HS-27A (cell line): ENCODE data around the gene LRRC73.
"Not testable (repeated sequence)": the region's sequence is repeated elsewhere in the genome, so short reads cannot be mapped to it uniquely, and the experiment has no call there.

Experiments
- DNase-seq: peaks from one replicate; pipeline ENCODE4 v3.0.0-alpha.2; 2012; ENCODE audit warnings: low read depth, missing footprints

Gene LRRC73, protein sequence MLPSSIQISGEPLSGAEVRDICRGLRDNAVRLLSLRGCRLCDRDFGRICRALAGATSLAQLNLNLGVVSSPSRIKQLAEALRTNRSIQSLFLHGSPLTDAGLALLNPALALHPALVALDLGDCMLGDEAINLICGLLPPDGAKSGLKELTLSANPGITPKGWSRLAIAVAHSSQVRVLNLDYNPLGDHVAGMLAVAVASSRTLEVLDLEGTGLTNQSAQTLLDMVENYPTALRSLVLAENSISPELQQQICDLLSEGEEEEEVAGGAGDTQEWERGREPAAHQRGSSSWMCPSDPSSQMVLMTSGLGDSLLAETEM

DNA sequence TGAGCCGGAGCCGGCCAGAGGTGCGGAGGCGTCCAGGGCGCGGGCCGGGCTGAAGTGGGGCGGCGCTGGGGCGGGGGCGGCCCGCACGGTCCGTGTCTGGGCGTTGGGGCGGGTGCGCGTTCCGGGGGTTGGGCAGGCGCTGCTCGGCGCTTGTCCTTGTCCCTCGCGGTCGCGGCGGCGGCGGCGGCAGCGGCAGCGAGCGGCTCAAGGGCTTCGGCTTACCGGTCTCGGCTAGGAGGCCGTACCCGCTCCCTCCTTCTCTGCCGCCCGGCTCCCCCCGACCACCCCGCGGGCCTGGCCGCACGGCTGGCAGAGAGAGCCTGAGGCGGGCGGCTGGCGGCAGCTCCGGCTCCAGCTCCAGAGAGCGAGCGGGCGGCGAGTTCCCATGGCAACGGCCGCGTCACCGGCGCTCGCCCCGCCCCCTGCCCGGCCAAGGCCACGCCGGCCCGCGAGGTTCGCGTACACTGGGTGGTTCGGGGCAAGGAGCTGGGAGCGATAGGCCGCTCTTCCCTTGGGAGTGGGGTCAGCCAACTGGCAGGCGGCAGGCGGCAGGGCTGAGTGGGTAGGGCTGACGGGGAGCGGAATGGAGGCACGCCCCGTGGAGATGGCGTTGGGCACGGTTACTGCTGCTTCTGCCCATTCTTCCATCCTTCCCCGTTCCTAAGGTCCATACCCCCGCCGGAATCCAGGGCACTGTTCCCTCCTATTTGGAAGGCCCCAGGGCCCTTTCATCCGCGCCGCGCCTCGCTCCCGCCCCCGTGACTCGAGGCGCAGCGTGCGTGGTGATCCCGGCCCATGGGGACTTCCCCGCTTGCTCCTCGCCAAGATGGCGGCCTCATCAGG is at the start of gene LRRC73:
TSS of gene LRRC73 (minus strand) at position 363 of the 843 bp plus-strand sequence. CDS start 561 bp downstream, outside the sequence.
- no peak for DNase-seq

DNA sequence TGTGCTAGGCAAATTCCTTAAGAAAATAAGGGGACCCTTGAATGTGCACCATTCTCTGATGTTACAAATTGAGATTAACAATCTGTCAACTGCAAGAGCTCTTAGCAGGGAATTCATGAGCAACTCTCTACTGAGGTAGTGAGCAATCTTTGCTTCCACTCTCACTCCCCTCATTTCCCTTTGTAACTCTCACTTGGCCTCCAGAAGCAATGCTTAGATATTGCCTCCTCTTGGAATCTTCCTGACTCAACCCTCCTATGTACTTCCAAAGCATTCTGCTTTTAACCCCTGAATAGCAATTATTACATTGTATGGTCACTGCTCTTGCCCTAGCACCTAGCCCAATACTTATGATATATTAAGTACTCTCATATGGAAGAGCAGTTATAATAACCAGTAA is 49.2 kb upstream of the LRRC73 start:
- DNase-seq, result no peak

DNA sequence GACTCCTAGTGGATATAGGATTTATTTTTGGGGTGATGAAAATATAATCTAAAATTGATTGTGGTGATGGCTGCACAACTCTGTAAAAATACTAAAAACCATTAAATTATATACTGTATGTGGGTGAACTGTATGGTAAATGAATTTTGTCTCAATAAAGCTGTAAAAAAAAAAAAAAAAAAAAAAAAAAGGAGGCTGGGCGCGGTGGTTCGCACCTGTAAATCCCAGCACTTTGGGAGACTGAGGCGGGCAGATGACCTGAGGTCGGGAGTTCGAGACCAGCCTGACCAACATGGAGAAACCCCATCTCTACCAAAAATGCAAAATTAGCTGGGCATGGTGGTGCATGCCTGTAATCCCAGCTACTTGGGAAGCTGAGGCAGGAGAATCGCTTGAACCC is 47.5 kb upstream of the LRRC73 start:
- DNase-seq, result not testable (repeated sequence)

DNA sequence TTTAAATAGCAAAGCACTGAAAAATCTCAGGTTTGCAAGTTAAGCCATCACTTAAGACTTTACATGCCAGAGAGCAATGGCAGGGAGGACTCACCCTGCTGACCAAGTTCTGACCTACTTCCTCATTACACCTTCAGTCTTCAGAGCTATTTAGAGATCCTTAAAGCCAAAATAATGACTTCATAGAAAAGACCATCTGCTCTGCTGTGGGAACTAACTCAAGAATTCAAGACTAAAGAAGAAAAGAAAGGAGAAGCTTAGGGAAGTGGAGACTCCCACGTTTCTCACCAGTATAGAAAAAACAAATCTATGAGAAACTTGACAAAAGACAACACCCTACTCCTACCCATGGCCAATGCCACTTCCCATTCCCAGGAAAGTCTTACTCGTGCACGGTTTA is 37.1 kb upstream of the LRRC73 start:
- no peak for DNase-seq

DNA sequence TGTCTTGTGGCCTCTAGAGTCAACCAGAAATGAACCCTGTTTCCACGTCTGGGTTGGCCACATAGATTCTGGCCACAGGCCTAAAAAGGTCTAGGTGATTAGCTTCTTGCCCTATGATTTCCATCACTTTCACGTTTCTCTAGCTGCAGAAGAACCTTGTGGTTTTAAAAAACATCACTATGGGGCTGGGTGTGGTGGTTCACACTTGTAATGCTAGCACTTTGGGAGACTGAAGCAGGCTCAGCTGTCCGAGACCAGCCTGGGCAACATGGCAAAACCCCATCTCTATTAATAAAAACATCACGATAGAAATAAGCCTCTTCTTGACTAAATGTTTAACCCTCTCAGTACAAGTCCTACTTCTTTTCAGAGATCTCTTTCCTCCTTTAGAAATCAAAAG is 34.3 kb upstream of the LRRC73 start:
- DNase-seq, result no peak

DNA sequence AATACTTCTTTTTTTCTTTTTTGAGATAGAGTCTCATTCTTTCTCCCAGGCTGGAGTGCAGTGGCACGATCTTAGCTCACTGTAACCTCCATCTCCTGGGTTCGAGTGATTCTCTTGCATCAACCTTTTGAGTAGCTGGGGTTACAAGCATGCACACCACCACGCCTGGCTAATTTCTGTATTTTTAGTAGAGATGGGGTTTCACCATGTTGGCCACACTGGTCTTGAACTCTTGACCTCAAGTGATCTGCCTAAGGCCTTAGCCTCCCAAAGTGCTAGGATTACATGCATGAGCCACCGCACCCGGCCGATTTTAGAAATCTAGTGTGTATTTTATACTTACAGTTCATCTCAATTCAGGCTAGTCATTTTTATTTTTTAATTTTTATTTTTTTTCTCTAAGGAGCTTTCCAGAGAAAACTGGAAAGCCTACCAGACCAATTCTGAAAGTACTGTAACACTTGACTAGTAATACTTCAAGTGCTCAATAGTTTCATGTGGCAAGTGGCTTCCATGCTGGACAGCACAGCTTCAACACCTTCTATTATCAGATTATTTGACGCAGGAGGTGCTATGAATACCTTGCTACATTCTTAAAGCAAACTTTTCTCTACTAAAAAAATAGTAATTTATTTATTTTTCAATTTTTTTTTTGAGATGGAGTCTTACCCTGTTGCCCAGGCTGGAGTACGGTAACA is 31.8 kb upstream of the LRRC73 start:
- no peak for DNase-seq

DNA sequence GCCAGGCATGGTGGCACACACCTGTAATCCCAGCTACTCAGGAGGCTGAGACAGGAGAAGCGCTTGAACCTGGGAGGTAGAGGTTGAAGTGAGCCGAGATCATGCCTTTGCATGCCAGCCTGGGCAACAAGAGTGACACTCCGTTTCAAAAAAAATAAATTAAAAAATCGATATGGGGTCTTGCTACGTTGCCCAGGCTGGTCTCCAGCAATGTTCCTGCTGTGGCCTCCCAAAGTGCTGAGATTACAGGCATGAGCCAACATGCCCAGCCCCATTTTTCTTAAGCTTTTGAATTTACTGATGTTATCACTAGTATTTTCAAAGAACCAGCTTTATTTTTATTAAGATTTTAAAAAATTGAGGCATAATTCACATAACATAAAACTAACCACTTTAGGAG is 30.4 kb upstream of the LRRC73 start:
- no peak for DNase-seq

DNA sequence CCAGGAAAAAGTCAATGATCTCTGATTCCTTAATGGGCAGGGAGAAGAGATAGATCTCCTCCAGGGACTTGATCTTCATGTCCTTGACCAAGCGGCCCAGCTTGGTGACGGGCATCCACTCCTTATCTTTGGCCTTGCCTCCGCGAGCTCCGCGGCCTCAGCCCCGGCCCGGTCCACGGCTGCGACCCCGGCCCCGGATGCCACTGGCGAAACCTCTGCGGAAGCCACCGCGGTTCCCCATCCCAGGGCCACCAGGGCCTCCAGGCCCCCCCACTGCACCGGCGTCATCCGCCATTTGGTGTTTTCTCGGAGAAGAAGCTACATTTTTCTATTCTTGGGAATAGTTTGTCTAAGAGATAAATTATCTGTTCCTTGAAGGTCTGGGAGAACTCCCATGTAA is 29.3 kb upstream of the LRRC73 start:
- DNase-seq, result not testable (repeated sequence)

DNA sequence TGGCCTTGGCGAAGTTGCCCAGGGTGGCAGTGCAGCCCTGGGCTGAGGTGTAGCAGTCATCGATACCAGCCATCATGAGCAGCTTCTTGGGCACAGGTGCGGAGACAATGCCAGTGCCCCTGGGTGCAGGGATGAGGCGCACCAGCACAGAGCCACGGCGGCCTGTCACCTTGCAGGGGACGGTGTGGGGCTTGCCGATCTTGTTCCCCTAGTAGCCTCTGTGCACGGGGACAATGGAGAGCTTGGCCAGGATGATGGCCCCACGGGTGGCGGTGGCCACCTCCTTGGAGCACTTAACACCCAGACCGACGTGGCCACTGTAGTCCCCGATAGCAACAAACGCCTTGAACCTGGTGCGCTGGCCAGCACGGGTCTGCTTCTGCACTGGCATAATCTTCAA is 28.8 kb upstream of the LRRC73 start:
- DNase-seq, result not testable (repeated sequence)

DNA sequence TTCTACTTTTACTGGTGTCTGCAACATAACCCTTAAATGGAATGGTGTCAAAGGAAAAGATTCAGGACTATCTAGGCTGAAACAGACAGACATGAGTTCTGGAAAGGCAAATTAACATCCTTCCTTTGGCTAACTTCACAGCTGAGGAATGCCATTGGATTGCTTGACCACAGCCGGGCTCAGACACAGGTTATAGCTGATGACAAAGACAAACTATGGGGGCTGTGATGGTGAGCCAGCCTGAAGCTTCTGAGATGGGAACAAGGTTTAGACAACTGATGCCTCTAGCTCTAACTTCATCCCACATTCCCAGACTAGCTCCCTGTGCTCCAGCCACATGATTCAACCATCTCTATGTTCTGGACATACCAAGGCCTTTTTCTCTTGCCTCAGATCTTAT is 22.1 kb upstream of the LRRC73 start:
- DNase-seq, result no peak

DNA sequence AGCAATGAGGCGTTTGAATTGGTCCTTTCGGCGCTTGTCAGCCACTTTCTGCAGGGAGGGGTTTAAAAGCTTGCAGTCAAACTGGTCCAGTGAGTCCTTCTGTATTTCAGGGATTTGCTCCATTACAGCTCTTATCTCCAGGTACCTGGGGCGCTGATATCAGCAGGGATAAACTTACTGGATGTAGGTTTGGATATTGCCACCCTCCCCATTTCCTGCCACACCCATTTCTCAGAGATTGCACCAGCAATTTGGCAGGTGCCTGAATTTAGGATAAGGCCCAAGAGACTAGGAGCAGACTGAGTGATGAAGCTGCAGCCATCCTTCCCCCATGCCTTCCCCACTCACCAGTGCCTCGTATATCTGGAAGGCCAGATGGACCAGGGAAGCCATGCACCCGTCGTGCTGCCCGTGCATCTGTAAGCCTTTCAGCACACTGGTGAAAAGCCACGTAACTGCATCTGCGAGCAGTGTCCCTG is 14.4 kb upstream of the LRRC73 start:
- no peak for DNase-seq

DNA sequence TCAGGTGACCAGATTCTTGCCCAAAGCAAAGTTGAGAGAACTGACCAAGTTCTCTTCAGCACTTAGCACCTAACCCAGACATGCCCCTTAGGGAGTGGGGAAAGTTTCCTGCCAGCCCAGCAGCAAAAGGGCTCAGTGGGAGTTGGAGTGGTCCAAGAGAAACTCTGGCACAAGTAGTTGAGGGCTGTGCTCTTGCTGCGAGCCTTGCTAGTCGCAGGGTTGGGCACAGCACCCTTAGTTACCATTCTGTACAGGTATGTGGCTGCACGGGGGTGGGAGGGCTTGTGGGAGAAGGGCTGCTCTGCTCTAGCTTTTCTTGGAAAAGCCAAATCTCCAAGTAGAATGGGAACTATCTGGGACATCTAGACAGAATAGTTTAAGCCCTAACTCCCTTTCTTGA is 13.1 kb upstream of the LRRC73 start:
- no peak for DNase-seq

DNA sequence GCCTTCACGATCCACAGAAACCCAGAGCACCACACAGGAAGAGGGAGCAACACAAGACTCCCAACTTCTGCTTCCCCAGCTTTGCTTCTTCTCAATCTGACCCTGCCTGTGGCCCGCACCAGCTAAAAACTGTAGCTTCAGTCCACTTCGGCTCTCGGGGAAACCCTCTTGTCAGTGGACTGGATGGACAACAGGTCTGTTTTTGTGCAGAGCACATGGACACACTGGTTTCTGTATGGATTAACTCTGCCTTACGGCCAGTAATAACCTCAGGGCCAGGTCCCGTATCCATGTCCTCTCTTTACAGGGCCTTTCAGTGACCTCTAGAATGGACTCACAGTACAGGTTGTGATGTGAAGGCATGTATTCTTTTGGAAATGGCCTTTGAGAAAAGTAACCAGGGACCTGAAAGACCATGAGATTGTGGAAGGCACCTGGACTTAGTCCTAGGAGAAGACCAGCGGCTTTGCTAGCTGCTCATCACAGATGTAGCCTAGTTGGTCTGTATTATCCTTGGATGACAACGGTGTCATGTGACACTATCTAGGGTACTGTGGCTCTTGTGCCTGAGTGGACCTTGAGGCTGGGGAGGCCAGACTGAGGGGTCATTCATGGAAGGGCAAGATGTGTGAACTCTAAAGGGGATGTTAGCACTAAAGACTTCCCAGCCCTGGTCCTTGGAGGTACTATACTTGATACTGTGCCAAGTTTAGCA is 12.6 kb upstream of the LRRC73 start:
- no peak for DNase-seq

DNA sequence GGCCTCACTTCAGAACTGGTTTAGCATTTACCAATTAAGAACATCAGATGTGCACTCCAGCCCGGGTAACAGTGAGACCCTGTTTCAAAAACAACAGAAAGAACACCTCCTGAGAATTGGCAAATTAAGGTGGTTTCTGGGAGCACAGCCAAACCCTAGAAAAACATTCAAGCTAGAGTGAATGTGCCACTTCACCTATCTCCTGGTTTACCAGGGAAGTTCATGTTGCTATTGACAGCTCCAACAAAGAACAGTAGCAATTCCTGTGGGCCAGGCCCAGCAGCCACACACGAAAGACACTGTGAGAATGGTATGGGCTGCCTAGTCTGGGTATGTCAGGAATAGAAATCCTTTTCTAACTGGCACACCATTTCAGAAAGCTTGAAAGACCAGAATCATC is 11.7 kb upstream of the LRRC73 start:
- no peak for DNase-seq

DNA sequence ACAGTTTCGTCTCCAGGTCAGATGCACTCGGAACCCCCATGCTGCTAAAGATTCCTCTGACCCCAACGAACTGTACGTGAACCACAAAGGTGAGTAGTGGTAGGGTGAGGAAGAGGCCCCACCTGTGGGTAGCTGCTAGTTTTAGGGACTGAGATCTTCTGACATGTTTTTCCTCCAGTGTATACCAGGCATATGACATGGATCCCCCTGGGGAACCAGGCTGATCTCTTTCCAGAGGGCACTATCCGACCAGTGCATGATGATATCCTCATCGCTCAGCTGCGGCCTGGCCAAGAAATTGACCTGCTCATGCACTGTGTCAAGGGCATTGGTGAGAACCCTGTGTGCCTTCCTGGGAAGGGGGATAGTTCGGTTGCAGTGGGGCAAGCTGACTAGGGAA is 10.0 kb upstream of the LRRC73 start:
- DNase-seq, result no peak

DNA sequence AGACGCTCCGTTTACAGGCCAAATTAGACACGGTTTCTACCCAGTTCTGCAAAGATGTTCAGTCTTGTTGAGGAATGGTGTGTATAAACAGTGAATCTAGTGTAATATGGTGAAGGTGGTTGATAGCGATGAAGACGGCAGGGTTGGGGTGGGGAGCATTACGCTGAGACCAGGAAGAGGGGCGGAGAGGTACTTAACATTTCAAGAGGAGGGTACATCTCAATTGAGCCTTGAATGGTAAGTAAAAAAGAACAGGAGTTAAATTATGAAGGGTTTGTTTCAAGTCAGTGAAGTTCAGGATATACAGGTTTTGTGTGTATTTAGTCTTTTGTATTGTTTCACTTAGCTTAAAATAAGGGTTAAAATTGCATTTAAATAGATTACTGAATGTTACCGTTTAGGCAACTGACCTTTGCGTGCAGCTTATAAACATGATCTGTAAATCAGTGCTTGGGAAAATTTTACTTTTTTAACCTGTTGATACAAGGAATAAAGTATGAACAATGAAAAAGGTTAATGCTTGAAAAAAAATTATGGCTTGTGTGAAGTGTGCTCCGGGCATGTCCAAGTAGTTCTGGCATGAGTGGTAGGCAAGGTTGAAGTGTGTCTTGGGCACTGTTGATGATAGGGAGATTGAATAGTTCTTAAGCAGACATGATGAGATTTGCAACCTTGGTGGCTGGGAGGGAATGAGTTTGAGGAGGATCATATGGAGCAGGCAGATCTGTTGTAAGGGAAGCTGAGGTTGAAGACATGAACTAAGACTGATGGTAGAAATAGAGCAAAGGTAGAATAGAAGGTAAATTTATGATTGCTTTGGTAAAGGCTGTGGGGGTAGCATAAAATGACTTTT is 7.6 kb upstream of the LRRC73 start:
- DNase-seq, result no peak

DNA sequence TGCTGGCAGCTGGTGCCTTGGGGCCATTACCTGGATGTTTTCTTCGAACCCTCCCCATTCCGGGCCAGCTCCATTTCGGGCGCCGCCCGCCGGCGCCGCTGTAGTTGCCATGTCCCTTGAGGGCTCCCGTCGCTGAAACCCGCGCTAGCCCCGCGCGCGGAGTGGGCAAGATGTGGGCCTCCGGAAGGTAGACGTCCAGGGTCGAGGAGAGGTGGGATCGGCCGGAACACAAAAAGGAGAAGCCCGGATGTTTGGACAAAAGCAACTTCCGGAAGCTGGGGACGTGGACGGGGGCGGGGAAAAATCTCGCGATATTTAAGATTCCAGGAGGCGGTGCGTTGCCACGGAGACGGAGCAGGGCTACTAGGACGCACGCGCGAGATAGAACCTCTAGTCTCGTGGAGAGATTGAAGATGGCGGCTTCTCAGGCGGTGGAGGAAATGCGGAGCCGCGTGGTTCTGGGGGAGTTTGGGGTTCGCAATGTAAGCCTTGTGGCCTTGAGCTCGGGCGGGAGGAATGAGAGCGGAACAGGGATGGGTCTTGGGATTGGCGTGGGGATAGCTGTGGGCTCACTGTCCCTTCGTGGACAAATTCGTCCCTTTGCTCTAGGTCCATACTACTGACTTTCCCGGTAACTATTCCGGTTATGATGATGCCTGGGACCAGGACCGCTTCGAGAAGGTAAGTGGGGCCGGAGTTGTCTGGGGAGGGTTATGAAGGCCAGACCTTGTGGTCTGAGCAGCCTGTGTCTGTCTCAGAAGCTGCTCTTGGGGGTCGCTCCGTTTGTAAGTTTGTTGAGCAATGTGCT is 6.8 kb upstream of the LRRC73 start, which contains the start of the genes POLR1C and YIPF3:
TSS of gene POLR1C (plus strand) at position 393 of the 808 bp plus-strand sequence. CDS start at position 414, 21 bp downstream.
TSS of gene YIPF3 (minus strand) at position 230 of the 808 bp plus-strand sequence. CDS start at position 111, 119 bp downstream.
- peak; percentile 97 for DNase-seq

DNA sequence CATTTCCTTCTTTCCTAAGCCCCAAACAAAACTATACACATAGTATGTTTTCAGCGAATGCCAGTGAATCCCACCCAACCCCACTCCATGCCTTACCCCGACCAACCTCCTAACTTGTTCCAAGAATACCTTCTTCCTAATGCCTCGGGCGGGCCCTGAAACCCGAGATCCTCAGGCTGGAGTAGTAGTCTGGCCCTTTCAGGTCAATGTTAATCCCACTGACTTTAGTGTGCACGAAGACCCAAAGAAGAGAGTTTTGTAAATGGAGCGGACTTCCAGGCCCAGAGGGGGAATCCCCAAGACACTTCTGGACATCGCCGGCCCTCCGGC is 6.2 kb upstream of the LRRC73 start:
- DNase-seq, result no peak

DNA sequence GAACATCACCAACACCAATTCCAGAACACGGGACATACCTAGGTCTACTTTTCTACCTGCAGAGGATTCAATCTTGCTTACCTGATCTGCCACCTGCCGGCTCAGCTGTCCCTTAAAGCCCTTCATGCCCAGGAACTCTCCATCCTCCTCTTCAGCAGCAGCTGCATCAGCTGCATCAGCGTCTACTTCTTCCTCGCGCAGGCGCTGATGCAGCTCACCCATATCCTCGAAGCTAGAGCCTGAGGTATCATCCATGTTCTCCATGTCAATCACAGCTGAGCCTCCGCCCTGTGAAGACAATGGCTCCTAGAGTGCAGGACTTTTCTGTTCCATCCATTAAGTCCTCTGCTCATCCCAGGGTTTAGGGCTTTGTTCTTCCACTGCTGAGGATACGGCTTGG is 5.7 kb upstream of the LRRC73 start:
- no peak for DNase-seq

DNA sequence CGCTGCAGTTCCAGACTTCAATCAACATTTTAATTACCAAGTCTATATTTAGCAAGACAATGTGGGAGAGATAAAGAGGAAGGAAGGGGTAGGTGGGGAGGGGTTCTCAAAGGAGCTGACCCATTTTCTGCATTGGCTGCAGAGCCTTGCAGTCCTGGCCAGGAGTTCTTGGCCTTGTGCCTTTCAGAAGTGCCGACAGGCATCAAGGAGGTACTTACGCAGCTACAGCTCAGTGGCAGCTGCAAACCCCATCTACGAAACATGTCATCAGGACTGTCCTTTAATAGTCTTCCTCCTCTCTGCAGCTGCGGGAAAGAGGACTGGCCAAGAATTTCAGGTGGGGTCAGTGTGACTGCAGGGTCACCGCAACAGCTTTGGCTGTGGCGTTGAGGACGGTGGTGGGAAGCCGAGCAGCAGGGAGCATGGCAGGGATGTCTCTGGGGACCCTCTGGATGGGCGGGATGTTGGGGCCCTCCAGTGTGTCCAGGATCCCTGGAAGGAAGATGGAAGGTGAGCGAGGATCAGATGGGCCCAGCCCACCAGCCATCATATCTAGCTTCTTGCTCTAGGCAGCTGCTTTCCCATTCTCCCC is 1.8 kb upstream of the LRRC73 start:
- no peak for DNase-seq
